Nephron progenitor cell (in vitro differentiated cells): Measurements from ENCODE around the gene HIPK3.

Experiments
- DNase-seq: peaks from one replicate; pipeline ENCODE4 v3.0.0; 2021
- H3K27ac Mint-ChIP-seq: 2 replicates; pipeline ENCODE4 v1.8.0; 2021; ENCODE audit warnings: mild to moderate bottlenecking, moderate library complexity, mixed read lengths
- H3K27me3 Mint-ChIP-seq: 2 replicates; pipeline ENCODE4 v1.8.0; 2021; ENCODE audit warnings: mild to moderate bottlenecking, low read depth, mixed read lengths; ENCODE audit not compliant: poor library complexity
- H3K36me3 Mint-ChIP-seq: 2 replicates; pipeline ENCODE4 v1.8.0; 2021; ENCODE audit warnings: low read depth, mixed read lengths
- H3K4me1 Mint-ChIP-seq: 2 replicates; pipeline ENCODE4 v1.8.0; 2021; ENCODE audit warnings: mixed read lengths
- H3K4me3 Mint-ChIP-seq: 2 replicates; pipeline ENCODE4 v1.8.0; 2021; ENCODE audit warnings: mild to moderate bottlenecking, moderate library complexity, mixed read lengths
- H3K9me3 Mint-ChIP-seq: 2 replicates; pipeline ENCODE4 v1.8.0; 2021; ENCODE audit warnings: mild to moderate bottlenecking, moderate library complexity, mixed read lengths
- TF ChIP-seq, protein P1 (sequence below): fragments of 200-600 bp; sonication (generic); IDR thresholded peaks from 2 replicates; pipeline ENCODE4 v1.5.0; 2021; ENCODE audit warnings: antibody characterized with exemption

The HIPK3 gene

DNA sequence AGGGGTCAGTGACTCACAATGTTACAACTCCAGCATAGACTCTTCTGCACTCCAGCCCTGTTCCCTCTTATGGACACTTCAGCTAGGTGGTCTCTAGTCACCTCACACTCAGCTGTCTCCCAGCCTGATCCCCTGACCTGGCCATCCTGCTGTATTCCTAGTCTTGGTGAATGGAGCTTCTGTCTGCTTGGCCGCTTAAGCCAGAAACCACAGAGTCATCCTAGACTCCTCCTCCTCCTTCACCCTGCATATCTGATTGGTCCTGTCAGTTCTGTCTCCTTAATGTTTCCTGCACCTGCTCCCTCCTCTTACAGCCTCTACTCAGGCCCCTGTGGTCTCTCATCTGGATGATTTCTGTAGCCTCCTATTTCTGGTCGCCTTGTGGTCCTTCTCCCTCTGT, 144.9 kb downstream of the HIPK3 start:
- H3K27ac Mint-ChIP-seq, result no peak overlapping the region
- no peaks in the 10 kb centered on the region for H3K36me3 Mint-ChIP-seq
- no peaks in the 10 kb centered on the region for H3K9me3 Mint-ChIP-seq
- peaks cover 9% of the 10 kb centered on the region for H3K27me3 Mint-ChIP-seq
- no peak overlapping the region for H3K4me3 Mint-ChIP-seq
- no peak for DNase-seq
- TF ChIP-seq, protein P1, sequence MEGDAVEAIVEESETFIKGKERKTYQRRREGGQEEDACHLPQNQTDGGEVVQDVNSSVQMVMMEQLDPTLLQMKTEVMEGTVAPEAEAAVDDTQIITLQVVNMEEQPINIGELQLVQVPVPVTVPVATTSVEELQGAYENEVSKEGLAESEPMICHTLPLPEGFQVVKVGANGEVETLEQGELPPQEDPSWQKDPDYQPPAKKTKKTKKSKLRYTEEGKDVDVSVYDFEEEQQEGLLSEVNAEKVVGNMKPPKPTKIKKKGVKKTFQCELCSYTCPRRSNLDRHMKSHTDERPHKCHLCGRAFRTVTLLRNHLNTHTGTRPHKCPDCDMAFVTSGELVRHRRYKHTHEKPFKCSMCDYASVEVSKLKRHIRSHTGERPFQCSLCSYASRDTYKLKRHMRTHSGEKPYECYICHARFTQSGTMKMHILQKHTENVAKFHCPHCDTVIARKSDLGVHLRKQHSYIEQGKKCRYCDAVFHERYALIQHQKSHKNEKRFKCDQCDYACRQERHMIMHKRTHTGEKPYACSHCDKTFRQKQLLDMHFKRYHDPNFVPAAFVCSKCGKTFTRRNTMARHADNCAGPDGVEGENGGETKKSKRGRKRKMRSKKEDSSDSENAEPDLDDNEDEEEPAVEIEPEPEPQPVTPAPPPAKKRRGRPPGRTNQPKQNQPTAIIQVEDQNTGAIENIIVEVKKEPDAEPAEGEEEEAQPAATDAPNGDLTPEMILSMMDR, result no peak
- H3K4me1 Mint-ChIP-seq, result peaks cover 27% of the 10 kb centered on the region

DNA sequence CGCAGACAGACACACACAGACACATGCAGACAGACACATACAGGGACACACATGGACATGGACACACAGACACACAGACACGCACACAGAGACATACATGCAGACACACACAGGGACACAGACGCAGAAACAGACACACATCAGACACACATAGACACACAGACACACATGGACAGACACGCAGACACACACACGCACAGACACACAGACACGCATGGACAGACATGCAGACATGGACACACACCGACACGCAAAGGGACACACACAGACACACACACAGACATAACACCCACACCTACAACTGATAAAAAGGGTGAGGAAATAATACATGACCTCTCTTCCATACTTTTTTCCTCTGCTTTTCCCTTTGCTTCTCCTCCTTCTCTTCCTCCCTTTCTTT, 146.2 kb downstream of the HIPK3 start:
- H3K27ac Mint-ChIP-seq, result no peak overlapping the region
- TF ChIP-seq, protein P1, result no peak
- no peaks in the 10 kb centered on the region for H3K36me3 Mint-ChIP-seq
- peaks cover 34% of the 10 kb centered on the region for H3K4me1 Mint-ChIP-seq
- H3K9me3 Mint-ChIP-seq, result no peaks in the 10 kb centered on the region
- DNase-seq, result no peak
- H3K27me3 Mint-ChIP-seq, result peaks cover 9% of the 10 kb centered on the region
- no peak overlapping the region for H3K4me3 Mint-ChIP-seq

DNA sequence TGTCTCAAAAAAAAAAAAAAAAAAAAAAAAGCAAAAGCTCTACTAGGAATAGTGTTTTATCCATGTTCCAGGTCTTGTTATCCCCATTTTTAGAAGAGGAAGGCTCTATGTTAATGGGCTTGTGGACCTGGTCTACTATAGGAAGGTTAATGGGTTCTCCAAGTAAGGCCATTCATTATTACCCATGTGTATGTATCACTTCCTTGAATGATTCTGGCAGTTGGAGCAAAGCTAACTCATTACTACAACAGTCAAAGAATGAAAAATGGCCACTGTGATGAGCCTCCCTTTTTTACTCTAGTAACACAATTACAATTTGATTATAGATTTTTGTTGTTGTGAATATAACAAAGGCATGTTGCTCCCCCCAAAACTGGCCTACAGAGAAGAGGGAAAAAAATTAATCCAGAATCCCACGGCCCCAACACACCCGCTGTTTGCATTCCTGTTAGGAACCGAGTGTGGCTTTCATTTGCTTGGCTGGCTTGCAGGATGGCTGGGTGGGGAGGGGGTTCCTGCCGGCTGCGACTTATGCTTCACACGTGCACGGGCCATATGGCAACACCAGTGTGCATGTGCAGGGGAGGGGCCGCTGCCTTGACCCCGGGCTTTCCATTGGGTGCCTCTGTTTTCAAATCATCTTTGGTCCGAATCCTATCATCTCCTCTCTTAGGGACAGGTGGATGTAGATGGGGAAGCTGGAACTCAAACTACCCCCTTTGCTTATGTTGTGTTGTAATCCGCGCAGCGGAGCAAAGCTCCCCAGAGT, 148.8 kb downstream of the HIPK3 start:
- Mint-ChIP-seq H3K27ac (peak overlapping the region; percentile 31), H3K4me3 (no peak overlapping the region), H3K27me3 (peaks cover 10% of the 10 kb centered on the region), H3K9me3 (no peaks in the 10 kb centered on the region), H3K36me3 (no peaks in the 10 kb centered on the region), H3K4me1 (peaks cover 34% of the 10 kb centered on the region)
- TF ChIP-seq, protein P1, result no peak
- no peak for DNase-seq
